DMS53 treated with DMSO at 0.1 percent for 48 hours (cell line): ENCODE measurements around the gene NXNL1.
A peak's percentile ranks its signal among the peaks of the same experiment; 100 is the strongest.

ENCODE experiments used
- DNase-seq: peaks from one replicate; lab custom pipeline; 2025; ENCODE audit not compliant: unreplicated experiment; lab: John Stamatoyannopoulos, UW

Gene NXNL1

GRCh38 chr19:17419621-17420474 lies 40.9 kb downstream of the NXNL1 start, which contains the start of gene MVB12A:
Gene MVB12A, plus strand, starts transcription at chr19:17420047. Its CDS starts 89 bp downstream, at chr19:17420136.
- DNase-seq: peak; percentile 88

DNA sequence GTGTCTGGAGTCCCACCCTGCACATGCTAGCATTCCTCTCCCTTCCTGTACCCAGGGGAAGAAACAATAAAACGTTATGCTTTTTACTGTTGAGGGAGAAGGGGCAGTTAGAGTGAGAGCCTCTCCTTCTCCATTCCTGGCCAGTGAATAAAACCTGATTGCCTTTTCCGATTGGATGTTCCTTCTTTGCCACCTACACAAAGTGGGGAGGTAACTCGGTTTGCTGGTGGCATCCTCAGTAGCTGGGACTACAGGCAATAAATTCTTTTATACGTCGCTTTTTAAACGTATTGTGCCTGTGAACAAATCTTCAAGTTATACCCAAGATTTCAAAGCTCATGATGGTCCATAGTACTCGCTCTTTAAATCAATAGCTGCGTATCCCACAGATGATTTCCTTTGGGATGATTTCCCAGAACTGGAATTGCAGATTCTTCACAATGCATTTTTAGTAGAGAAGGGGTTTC lies 41.5 kb downstream of the NXNL1 start:
- DNase-seq: no peak

- DNase-seq: no peak
Observed at GRCh38 chr19:17418710-17419109, 42.0 kb downstream of the NXNL1 start.

GRCh38 chr19:17415121-17415520 lies 45.6 kb downstream of the NXNL1 start:
- DNase-seq: no peak

- DNase-seq: no peak
Observed at GRCh38 chr19:17414097-17414496, 46.6 kb downstream of the NXNL1 start.

GRCh38 chr19:17411801-17412200 lies 48.9 kb downstream of the NXNL1 start:
- DNase-seq: no peak

- no peak for DNase-seq
Observed at GRCh38 chr19:17409990-17410389, 50.7 kb downstream of the NXNL1 start.

DNA sequence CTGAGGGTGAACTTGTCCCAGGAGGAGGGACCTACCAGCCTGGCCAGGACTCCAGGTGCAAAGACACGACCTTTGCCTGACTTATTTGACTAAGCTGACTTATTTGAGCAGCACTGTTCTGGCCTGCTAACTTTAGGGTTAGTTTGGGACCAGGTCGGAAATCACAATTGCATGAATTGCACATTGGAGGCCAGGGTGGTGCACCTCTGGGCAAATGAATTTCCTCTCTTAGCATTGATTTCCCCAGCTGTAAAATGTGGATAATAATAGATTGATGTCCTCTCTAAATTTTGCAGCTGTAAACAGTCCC lies 53.9 kb downstream of the NXNL1 start:
- DNase-seq: no peak

DNA sequence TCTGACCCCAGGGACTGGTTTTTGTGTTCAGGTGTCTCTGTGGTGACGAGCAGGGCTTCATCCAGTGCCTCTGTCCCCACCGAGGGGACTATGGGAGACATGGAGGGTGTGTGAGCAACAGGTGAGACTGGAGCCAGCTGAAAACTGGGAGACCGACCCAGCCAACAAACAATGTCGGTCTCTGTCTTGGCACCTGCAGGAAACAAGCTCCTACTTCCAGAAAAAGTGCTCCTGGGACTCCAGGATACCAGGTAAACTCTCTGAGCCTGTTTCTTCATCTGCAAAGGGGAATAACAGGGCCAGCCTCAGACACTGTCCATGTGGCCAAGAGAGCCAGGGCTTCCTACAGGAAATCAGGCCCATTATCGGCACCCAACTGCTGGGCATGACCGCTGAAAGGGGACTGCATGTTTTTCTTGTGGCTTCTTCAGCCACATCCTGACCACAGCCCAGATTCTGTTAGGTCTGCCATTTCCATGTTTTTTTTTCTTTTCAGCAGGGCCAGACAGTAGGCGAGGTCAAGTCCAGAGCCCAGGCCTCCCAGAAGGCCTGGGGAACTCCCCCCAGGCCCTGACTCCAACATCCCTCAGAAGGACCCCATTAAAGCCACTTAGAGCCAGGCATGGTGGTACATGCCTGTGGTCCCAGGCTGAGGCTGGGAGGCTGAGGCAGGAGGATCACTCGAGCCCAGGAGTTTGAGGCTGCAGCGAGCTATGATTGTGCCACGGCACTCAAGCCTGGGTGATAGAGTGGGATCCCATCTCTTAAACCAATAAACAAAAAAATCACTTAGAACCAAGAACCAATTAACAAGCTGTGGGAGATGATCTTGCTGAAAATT lies 54.5 kb downstream of the NXNL1 start:
- DNase-seq: no peak
